Chondrocyte (in vitro differentiated cells): ENCODE measurements around the gene JAK1. TPM values are rescaled to one million over a fixed set of nuclear protein-coding genes. Genes with fewer than 3 reads are reported as not detected.

Experiments
- DNase-seq: peaks from one replicate; pipeline ENCODE4 v3.0.0; 2021; ENCODE audit warnings: mixed read lengths, low spot score
- H3K27ac Mint-ChIP-seq: one replicate; pipeline ENCODE4 v1.8.0; 2021; ENCODE audit warnings: mild to moderate bottlenecking, moderate library complexity, mixed read lengths; ENCODE audit not compliant: unreplicated experiment
- H3K27me3 Mint-ChIP-seq: 2 replicates; pipeline ENCODE4 v1.8.0; 2021; ENCODE audit warnings: low read depth, mixed read lengths
- H3K36me3 Mint-ChIP-seq: 2 replicates; pipeline ENCODE4 v1.8.0; 2021; ENCODE audit warnings: low read depth, mixed read lengths
- H3K4me1 Mint-ChIP-seq: 2 replicates; pipeline ENCODE4 v1.8.0; 2021; ENCODE audit warnings: low read depth, mild to moderate bottlenecking, mixed read lengths
- H3K4me3 Mint-ChIP-seq: one replicate; pipeline ENCODE4 v1.8.0; 2021; ENCODE audit warnings: mild to moderate bottlenecking, moderate library complexity, mixed read lengths; ENCODE audit not compliant: unreplicated experiment
- H3K9me3 Mint-ChIP-seq: 2 replicates; pipeline ENCODE4 v1.8.0; 2021; ENCODE audit warnings: low read depth, mixed read lengths
- total RNA-seq: library from RNA; stranded (reverse); gene quantifications from 3 replicates; pipeline ENCODE4 v1.2.1, GENCODE V29; 2021
- TF ChIP-seq, protein P1 (sequence below): fragments of 200-600 bp; sonication (generic); IDR thresholded peaks from 2 replicates; pipeline ENCODE4 v1.5.0; 2021; ENCODE audit warnings: antibody characterized with exemption, mild to moderate bottlenecking, moderate library complexity

The JAK1 gene
- total RNA-seq, 1 donor from 2014 or later = 112 TPM

DNA sequence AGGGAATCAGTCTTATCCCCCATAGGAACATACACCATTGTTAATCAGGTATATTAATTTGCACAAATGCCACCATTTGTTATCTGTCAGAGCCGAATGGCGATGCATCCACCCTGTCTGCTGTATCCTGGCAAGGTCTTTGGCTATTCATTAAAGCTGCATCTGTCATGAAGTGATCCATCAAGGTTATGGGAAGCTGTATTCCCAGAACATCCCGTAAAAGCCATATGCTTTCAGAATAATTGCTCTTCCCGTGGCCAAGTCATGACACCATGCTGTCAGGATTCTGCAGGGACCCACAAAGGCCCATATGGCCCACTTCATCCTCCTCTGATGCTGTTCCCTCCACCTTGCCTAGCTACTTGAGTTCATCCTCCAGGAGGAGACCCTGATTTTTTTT lies 117.5 kb downstream of the JAK1 start:
- no peak overlapping the region for H3K4me3 Mint-ChIP-seq
- H3K4me1 Mint-ChIP-seq = no peaks in the 10 kb centered on the region
- peaks cover 40% of the 10 kb centered on the region for H3K36me3 Mint-ChIP-seq
- TF ChIP-seq, protein P1, sequence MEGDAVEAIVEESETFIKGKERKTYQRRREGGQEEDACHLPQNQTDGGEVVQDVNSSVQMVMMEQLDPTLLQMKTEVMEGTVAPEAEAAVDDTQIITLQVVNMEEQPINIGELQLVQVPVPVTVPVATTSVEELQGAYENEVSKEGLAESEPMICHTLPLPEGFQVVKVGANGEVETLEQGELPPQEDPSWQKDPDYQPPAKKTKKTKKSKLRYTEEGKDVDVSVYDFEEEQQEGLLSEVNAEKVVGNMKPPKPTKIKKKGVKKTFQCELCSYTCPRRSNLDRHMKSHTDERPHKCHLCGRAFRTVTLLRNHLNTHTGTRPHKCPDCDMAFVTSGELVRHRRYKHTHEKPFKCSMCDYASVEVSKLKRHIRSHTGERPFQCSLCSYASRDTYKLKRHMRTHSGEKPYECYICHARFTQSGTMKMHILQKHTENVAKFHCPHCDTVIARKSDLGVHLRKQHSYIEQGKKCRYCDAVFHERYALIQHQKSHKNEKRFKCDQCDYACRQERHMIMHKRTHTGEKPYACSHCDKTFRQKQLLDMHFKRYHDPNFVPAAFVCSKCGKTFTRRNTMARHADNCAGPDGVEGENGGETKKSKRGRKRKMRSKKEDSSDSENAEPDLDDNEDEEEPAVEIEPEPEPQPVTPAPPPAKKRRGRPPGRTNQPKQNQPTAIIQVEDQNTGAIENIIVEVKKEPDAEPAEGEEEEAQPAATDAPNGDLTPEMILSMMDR = no peak
- H3K27me3 Mint-ChIP-seq = no peaks in the 10 kb centered on the region
- H3K9me3 Mint-ChIP-seq = no peaks in the 10 kb centered on the region
- no peak for DNase-seq
- H3K27ac Mint-ChIP-seq = no peak overlapping the region

DNA sequence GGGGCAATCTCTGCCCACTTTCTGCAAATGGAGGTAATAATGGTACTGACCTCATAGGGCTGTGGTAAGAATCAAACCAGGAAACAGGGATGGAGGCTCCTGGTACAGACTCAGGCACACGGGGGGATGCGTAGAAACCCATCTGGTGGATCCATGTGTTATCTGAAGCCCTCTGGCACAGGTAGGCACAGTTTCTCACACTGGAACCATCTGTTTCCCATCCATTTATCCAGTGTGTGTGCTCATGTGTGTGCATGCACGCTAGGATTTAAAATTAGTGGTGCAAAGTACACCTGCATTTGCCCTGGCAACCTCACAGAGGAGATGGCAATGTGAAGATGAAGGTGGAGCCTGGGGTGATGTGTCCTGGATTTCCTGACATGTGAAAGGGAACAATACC lies 118.2 kb downstream of the JAK1 start:
- TF ChIP-seq, protein P1 = no peak

DNA sequence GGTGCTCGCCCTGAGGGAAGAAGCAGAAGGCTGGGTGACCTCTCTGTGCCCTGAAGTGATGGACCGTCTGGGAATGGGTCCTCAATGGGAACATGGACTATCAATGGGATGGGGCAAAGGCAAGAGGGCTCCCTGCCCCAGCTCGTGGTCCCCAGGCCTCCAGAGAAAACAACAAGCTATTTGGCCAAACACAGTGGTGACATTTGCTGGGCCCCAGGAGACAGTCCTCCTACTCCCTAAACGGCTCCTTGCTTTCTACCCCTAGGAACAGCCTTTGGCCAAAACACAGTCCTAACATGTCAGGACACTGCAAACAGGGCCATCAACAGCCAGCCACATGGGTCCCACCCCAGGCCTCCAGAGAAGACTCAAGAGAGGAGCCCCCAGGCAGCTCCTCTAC lies 118.7 kb downstream of the JAK1 start:
- no peak overlapping the region for H3K27ac Mint-ChIP-seq
- peaks cover 7% of the 10 kb centered on the region for H3K4me1 Mint-ChIP-seq
- no peaks in the 10 kb centered on the region for H3K27me3 Mint-ChIP-seq
- peaks cover 41% of the 10 kb centered on the region for H3K36me3 Mint-ChIP-seq
- no peak for DNase-seq
- no peaks in the 10 kb centered on the region for H3K9me3 Mint-ChIP-seq
- TF ChIP-seq, protein P1 = no peak
- no peak overlapping the region for H3K4me3 Mint-ChIP-seq

More for the DNA sequence above, 118.2 kb downstream of the JAK1 start:
- Mint-ChIP-seq H3K4me1 (peaks cover 3% of the 10 kb centered on the region), H3K4me3 (no peak overlapping the region), H3K27ac (no peak overlapping the region), H3K36me3 (peaks cover 39% of the 10 kb centered on the region), H3K9me3 (no peaks in the 10 kb centered on the region), H3K27me3 (no peaks in the 10 kb centered on the region)
- DNase-seq = no peak

DNA sequence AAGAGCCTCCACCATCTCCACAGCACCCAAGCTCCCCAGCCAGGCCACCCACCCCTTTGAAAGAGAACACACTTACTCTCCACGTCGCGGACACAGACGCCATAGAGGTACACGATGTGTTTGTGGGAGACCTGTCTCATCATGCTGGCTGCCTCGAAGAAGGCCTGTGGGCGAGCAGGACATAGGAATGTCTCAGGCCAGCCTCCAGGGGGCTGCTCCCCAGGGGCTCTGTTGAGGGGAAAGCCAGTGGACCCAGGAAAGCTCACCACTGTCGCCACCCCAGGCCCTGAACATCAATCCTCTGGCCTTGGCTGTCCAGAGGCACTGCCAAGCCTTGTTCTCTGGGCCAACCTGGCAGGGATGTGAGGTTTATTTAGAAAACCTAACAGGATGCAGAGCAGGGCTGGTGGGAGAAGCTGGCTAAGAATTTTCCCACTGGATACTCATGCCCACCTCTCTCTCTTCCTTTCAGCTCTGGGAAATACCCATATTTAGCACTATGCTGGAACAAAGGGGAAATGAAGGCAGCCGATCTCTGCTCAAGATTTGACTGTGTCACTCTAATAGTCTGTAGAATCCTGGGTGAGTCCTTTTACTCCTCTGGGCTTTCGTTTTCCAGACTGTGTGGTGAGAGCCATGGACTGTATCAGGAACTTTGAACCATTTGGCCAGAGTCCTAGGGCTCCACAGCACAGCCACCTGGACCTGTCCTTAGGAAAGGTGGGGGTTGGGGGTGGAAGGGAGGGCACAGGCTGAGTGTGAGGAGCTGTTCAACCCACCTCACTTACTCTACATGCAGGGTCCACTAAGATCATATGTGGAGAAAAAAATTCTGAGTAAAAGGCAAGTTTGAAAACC lies 119.5 kb downstream of the JAK1 start:
- Mint-ChIP-seq H3K9me3 (no peaks in the 10 kb centered on the region), H3K36me3 (peaks cover 36% of the 10 kb centered on the region), H3K4me1 (peaks cover 13% of the 10 kb centered on the region), H3K27ac (peak overlapping the region; percentile 11), H3K4me3 (no peak overlapping the region), H3K27me3 (no peaks in the 10 kb centered on the region)
- no peak for DNase-seq
- TF ChIP-seq, protein P1 = no peak

DNA sequence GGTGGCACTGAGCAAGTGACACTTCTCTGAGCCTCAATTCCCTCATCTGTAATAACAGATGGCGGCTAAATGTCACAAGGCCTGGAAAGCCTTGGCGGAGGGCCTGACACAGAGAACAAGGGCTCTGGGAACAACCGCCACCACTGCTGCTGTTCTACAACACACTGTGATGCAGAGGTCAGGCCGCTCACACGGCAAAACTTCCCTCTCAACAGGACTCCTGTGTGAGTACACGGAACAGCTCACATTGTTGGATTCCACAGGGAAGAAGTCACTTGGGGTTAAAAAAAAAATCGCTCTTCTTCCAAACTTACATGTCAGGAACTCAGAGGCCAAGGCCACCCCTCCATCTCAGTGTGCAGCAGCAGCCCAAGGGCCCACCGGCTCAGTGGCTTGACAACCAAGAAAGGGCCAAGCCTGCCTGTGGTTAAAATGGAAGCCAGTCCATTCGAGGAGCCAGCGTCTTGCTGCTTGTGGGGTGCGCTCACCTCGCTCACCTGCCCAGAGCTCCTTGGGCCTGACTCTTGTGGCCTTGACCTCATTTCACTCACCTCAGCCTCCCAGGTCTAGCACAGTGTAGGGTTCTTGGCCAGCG lies 120.4 kb downstream of the JAK1 start:
- H3K4me1 Mint-ChIP-seq = peaks cover 16% of the 10 kb centered on the region
- peaks cover 42% of the 10 kb centered on the region for H3K36me3 Mint-ChIP-seq
- DNase-seq = no peak
- H3K27ac Mint-ChIP-seq = peak overlapping the region; percentile 11
- H3K27me3 Mint-ChIP-seq = no peaks in the 10 kb centered on the region
- no peaks in the 10 kb centered on the region for H3K9me3 Mint-ChIP-seq
- no peak overlapping the region for H3K4me3 Mint-ChIP-seq
- TF ChIP-seq, protein P1 = no peak
